HG03469 (cell line): ENCODE measurements around the gene ARHGEF1.

Experiments
- ATAC-seq: cut with Tn5 transposase; IDR thresholded peaks from one replicate; pipeline ENCODE4 v1.9.1; 2021; ENCODE audit warnings: mild to moderate bottlenecking, moderate library complexity, moderate number of reproducible peaks; ENCODE audit not compliant: unreplicated experiment

Gene ARHGEF1

DNA sequence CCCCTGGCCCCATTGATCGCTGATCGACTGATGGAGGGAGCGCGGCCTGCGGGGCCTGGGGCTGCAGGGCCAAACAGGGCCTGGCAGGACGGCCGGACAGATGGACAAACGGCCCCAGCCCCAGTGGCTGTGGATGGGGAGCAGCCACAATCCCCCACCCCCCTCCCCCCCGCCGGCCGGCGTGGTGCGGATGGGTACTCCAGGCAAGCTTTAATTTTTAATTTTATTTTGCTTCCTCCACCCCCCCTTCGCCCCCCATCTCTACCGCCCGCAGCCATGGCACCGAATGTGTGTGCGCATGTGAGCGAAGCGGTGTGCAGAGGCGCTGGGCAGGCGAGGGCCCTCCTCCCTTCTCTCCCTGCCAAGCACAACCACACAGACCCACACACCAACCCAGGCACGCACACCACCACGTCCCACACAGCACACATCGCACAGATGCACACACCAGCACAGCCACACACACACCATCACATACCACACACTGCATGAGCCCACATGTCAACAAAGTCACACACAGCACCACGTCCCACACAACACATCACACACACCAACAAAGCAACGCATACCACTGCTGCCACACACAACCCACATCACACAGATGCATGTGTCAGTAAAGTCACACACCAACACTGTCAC, 32.9 kb downstream of the ARHGEF1 start:
- ATAC-seq = no peak

DNA sequence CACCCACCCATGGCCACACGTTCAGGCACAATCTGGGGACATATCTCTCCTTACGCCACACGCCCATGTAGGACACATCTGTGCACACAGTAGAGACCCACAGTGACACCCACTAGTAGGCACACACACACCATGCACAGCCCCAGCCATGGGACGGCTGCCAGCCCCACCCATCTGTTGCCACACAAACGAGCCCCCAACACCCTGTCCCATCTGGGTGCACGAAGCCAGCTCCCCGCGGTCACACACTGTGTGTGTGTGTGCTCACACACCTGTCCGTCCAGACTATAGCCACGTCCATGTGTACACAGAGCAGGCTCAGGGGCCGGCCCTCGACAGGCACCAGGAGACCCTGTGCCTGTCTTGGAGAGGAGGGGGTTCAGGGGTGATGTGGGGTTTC, 34.7 kb downstream of the ARHGEF1 start:
- no peak for ATAC-seq

DNA sequence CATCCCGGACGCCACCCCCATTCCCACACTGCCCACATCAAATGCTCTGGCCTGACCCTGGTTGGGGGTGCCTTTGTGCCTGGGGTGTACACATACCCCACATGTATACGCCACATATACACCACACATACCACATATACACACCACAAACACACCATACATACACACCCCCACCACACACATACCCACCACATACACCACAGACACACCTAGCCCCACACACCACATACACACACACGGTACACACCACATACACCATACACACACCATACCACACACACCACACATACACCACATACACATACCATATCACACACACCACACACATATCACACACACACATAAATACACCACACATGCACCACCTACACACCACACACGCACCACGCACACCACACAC, 35.1 kb downstream of the ARHGEF1 start:
- ATAC-seq = no peak

DNA sequence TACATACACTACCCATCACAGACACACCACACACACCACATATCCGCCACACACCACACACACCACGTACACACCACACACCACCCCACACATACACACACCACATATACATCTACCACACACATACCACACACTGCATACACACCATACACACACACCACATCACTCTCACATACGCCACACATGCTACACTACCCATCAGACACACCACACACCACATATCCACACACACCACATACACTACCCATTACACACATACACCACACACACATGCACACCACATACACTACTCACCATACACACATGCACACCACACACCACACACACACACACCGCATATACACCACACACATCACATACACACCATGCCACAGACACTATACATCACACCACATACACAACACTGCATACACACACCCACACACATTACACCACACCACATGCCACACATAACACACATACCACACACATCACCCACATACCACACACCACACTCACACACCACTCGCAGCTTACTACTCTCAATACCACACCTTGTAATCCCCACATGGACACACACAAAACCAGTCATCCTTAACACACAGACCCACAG, 35.8 kb downstream of the ARHGEF1 start:
- ATAC-seq = no peak

DNA sequence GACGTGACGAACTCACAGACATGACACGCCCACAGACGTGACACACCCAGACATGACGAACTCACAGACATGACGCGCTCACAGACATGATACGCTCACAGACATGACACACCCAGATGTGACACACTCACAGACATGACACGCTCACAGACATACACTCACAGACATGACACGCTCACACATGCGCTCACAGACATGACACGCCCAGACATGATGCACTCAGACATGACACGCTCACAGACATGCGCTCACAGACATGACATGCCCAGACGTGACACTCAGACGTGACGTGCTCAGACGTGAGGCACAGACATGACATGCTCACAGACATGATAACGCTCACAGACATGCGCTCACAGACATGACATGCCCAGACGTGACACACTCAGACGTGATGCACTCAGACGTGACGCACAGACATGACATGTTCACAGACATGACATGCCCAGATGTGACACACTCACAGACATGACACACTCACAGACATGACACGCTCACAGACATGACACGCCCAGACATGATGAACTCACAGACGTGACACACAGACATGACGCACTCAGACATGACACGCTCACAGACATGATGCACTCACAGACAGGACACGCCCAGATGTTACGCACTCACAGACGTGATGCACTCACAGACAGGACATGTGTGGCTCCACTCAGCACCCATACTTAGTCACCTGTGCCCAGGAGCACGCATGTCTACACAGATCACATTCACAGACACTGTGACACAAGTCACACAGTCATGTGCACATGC, 37.1 kb downstream of the ARHGEF1 start:
- no peak for ATAC-seq

DNA sequence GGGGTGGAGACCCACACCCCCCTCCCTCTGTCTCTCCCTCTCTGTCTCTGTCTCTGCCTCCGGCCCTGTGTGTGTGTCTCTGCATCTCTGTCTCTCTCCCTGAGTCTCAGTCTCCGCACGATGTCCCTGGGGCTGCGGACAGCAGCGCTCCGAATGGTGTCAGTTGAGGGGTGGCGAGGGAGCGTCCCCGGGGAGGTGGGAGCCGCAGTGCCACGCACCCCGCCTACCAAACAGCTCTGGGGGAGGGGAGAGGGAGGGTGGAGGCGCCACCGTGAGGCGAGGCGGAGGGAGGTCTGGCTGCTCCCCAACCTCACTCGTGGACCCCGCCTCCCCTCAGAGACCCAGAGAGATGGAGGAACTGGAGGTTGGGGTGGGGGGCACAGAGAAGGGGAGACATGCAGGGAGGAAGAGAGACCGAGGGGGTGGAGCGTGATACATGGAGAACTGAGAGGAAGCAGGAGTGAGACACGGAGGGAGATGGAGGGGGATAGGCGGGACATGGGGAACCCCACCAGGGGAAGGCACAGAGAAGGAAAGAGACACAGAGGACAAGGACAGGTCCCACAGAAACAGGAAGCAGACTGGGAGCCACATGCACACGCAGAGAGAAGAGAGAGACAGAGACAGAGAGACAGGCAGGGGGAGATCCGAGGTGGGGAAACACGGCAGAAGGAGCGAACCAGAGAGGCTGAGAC, 38.0 kb downstream of the ARHGEF1 start:
- ATAC-seq = no peak

DNA sequence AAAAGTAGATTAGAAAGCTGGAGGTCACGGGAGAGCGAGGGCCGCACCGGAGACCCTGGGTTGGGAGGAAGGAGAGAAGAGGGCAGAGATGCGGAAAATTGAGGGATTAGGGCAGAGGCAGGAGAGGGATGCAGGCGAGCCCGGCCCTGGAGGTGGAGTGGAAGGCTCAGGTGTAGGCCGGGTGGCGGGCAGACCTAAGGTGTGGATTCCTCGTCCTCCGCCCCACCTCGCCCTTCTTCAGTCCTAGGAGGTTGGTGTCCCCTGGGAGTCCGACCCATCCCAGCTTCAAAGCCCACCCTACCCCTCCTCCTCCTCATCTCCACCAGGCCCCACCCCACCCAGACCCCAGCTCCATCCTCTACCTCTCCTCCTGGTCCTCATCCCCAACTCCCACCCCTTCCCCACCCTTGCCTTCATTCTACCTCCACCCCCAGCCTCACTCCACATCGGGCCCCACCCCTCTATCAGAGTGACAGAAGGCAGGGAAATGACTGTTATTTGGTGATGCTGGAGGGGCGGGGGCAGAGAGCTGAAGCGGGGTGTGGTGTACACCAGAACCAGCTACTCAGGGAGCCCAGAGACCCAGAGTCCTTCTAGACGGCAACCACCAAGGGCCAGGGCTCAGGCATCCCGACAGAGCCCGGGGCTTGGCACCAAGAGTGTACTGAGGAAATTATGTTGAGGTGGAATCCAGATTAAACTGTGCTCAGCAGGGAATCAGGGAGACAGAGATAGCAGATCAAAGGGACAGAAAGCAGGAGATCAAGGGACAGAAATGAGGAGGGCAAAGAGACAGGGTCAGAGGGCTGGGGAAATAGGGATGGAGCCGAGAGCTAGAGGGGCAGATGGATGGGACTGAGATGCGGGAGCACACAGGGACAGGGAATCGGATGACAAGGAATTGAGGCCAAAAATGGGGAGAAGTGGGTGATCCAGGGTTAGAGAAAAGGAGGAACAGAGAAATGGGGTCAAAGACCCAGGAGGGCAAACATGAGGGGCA, 38.9 kb downstream of the ARHGEF1 start:
- ATAC-seq = no peak

DNA sequence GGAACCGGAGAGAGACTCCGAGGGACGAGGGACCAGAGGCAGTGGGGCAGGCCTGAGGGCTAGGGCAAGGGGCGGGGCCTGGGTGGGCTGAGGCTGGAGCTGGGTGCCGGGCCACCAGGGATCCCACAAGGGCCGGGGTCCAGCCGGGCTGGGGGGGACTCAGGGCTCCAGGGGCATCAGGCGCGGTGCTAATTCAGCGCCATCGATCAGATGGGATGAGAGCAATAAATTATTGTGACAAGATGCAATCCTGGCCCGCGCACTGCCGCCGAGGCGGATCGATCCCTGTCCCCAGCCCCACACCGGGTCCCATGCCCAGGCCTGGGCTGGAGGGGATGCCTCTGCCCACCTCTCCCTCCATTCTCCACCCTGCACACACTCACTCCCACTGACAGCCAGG, 39.6 kb downstream of the ARHGEF1 start:
- ATAC-seq = no peak

DNA sequence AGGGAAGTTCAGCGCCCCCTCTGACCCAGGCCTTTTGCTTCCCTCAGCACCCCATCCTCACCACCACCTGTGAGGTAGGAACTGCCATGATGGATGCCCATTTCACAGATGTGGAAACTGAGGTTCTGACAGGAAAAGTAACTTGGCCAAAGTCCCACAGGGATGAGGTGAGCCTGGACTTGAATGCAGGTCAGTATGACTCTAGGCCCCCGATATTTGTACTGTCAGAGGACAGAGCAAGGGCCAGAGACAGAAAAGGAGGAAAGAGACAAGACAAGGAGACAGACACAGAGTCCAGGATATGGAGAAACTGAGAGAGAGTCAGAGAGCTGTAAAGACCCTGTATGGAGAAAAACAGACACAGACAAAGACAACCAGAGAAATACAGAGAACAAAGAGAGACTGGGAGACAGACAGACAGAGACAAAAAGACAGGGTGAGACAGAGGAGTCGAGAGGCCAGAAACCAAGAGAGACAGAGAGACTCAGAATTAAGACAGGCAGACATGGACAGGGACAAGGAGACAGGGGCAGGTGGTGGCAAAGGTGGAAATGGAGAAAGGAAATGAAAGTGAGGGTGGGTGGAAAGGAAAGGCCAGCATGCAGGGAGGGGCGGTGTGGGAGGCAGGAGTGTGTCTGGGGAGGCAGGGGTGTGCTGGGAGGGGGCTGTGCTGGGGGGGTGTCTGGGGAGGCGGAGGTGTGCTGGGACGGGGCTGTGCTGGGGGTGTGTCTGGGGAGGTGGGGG, 40.2 kb downstream of the ARHGEF1 start:
- no peak for ATAC-seq

DNA sequence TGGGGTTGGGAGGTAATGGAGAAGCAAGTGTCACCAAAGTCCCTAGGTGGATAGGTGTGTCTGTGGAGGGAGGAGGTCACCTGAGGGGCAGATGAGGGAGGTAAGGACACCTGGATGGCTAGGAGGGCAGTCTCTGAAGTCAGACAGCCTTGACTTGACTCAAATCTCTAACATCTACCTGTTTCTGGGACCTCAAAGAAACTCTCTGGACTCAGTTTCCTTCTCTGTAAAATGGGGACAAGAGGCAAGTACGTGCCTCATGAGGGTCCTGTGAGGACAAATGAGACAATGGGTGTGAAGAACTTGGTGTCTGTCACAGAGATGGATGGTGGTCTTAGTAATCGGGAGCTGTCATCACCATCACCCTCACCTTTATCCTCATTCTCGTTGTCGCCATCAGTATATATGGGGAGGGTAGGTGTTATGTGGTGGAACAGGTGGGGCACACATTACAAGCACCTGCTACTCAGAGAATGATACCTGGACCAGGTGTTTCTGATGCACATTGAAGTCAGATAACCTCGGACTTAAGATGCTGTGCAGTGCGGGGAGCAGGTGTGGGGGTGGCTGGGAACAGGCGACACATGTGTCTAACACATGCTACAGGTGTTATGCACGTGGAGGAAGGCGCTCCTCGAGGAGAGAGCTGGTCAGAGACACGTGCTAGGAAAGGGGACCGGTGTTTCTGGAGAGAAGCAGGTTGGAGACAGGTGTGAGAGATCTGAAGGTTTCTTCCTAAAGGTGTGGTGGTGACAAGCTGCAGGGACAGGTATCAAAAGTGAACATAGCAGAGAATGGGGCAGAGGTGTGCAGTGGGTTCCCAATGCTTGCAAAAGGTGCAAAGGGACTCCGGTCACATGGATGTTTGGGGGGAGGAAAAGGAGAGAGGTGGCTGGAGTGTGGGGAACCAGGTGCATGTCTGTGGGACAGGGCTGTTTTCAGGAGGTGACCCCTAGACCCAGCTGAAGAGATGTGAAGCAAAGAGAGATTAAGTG, 41.5 kb downstream of the ARHGEF1 start:
- no peak for ATAC-seq

DNA sequence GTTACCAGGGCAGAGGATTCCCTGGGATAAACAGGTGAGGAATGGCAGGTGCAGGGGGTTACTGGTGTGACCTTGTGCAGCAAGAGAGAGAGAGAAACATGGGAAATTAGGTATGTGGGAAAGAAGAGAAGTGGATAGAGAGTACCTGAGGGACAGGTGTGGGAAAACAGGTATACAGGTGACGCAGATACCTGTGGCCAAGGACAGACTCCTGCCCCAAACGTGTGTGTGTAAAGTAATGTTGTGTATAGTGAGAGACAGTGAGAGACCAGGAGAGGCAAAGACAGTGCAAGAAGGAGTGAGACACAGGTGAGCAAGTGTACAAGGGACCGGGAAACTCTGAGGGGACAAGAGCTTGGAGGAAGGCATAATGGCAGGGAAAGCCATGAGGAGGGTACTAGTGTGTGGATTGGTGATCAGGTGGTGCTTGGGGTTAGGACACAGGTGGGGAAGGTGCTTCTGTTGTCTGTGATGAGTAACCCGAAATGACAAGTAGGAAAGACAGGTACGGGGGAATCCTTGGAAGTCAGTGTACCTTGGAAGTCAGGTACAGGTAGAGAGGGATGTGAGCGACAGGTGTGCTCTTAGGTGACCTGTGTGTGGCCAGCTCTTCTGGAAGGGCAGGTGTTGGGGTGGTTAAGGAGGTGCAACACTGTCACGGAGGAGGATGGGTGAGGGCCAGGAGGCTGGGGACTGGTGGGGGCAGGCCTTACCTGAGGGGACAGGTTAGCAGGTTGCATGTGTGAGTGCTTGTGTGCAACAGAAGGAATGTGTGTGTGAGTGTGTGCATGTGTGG, 42.4 kb downstream of the ARHGEF1 start:
- ATAC-seq = no peak

DNA sequence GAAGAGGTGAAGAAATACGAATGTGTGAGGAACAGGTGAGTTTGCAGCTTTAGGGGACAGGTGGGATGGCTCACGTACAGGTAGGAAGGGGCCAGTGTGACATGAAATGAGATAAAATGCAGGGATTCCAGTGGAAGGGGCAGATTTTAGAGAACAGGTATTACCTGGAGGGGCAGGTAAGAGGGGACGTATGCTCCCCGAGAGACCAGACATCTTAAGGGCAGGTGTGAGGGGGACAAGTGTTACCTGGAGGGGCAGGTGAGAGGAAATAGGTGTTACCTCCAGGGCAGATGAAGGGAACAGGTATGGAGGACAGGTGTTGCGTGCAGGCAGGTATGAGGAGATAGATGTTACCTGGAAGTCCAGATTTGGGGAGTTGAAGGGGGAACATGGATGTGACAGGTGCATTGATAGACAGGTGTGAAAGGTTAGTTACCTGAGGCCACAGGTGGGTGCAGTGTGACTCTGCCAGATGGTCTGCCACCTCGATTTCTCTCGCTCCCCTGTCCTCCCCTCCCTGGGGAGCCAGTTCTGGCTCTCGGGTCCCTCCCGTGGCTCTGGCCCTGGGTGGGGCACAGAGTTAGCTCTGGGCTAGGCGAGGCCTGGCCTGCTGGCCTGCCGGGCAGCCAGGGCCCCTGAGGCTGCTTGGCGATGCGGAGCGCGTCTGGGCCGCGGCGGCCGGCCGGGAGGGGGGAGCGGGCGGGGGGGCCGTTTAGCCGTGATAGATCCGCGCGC, 43.2 kb downstream of the ARHGEF1 start:
- no peak for ATAC-seq

DNA sequence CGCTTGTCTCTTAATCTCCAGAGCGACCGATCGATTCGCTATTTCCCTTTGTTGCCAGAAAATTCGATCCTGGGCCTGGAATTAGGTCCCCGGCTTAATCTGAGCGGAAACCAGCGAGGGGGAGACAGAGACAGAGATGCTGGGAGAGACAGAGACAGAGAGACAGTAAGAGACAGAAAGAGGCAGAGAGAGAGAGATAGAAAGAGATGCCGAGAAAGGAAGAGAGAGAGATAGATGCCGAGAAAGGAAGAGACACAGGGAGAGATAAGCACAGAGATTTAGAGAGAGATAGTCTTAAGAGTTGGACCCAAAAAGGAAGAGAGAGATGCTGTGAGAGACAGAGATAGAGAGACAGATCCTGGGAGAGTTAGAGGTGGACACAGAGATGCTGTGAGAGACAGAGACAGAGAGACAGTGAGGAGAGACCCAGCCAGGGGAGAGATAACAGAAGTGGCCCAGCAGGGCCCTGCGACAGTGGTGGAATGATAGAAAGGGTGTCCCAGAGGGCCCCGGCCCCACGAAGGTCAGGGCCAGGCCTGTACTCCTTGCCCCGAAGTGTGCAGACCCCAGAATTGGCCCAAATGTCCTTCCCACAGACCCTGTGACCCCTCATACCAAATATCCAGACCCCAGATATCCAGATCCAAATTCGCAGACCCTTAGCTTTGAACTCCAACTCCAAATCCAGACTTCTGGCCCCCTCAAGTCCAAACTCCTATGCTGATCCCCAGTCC, 43.9 kb downstream of the ARHGEF1 start:
- no peak for ATAC-seq

DNA sequence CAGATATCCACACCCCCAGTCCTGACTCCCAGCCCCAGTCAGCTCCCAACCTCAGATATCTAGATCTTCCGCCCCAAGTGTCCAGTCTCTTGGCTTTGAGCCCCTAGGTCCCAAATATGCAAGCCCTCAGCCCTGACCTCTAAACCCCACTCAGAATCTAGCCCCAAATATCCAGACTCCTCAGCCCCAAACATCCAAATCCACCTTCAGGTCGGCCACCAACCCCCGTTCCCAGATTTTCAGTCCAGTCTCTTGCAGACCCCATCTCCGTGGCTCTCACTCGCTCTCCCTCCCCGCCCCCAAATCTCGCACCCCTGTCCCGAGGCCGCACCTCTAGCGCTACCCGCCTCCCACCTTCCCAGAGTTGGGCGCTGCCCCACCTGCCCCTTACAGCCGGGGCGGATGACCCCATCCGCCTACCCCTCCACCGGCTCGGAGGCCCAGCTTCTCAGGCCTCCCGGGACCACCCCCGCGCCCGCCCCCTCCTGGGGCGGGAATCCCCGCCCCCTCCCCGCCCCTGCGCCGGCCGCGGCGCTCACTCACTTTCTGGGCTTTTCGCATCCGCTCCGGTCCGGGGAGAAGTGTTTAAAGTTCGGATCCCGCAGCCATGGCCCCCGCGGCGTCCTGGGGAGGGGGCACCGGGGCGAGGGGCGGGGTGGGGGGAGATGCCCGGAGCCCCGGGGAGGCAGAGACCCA, 44.7 kb downstream of the ARHGEF1 start:
- no peak for ATAC-seq

DNA sequence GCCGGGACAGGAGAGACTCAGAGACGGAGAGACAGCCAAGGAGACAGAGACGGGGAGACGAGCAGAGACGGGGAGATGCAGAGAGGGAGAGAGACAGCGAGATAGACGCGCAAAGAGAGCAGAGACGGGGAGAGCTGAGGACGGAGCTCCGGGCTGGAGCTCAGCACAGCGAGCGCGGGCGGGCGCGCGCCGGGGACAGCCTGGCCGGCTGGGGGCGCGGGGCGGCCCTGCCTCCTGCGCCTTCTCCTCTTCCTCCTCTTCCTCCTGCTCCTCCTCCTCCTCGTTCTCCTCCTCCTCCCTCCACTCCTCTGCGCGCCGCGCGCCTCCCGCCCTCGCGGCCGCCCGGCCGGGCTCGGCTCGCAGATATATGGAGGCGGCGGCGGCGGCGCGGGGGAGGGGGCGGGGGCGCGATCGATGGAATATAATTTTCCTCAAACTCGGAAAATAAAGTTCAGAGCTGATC, 45.3 kb downstream of the ARHGEF1 start, which contains the start of gene ERFL:
TSS of gene ERFL (minus strand) at position 229 of the 463 bp plus-strand sequence. CDS start 15,530 bp downstream, outside the sequence.
- ATAC-seq = no peak
